Astrocyte (in vitro differentiated cells and primary cell): ENCODE results near the gene YPEL3. TPM values are rescaled to one million over a fixed set of nuclear protein-coding genes. Genes with fewer than 3 reads are reported as not detected.

Experiments used
- DNase-seq: peaks from one replicate; pipeline ENCODE4 v3.0.0-alpha.2; 2010; ENCODE audit warnings: low read depth
- FAIRE-seq: peaks from 2 replicates; lab custom pipeline; 2011; peaks lifted over from hg19 to GRCh38; lab: Jason Lieb, UNC
- H2AFZ ChIP-seq: 2 replicates; pipeline ENCODE4 v1.6.0; 2012; ENCODE audit warnings: low read depth, low read length, inconsistent platforms
- H3K27ac ChIP-seq: 2 replicates; pipeline ENCODE4 v1.5.1; 2011; ENCODE audit warnings: low read depth, low read length, inconsistent platforms
- H3K27me3 ChIP-seq: 2 replicates; pipeline ENCODE4 v1.6.0; 2011; ENCODE audit warnings: low read length, inconsistent platforms; ENCODE audit not compliant: insufficient read depth
- H3K36me3 ChIP-seq: 2 replicates; pipeline ENCODE4 v1.5.1; 2011; ENCODE audit warnings: low read length, inconsistent platforms; ENCODE audit not compliant: insufficient read depth
- H3K4me1 ChIP-seq: 2 replicates; pipeline ENCODE4 v1.5.1; 2011; ENCODE audit warnings: low read length, inconsistent platforms; ENCODE audit not compliant: insufficient read depth
- H3K4me2 ChIP-seq: 2 replicates; pipeline ENCODE4 v1.6.0; 2012; ENCODE audit warnings: low read length, inconsistent platforms
- H3K4me3 ChIP-seq: 2 replicates; pipeline ENCODE4 v1.5.1; 2011; ENCODE audit warnings: low read depth, mild to moderate bottlenecking, low read length, inconsistent platforms; ENCODE audit not compliant: insufficient read depth
- H3K79me2 ChIP-seq: 2 replicates; pipeline ENCODE4 v1.6.0; 2012; ENCODE audit warnings: mild to moderate bottlenecking, low read length, inconsistent platforms; ENCODE audit not compliant: insufficient read depth
- H3K9ac ChIP-seq: 2 replicates; pipeline ENCODE4 v1.6.0; 2012; ENCODE audit warnings: mild to moderate bottlenecking, low read length, inconsistent platforms
- H3K9me3 ChIP-seq: 2 replicates; pipeline ENCODE4 v1.5.1; 2012; ENCODE audit warnings: low read depth, mild to moderate bottlenecking, low read length, inconsistent platforms; ENCODE audit not compliant: insufficient read depth
- H4K20me1 ChIP-seq: 2 replicates; pipeline ENCODE4 v1.6.0; 2012; ENCODE audit warnings: low read length, inconsistent platforms; ENCODE audit not compliant: insufficient read depth
- H3K27ac Mint-ChIP-seq: one replicate; pipeline ENCODE4 v1.8.0; 2021; ENCODE audit warnings: mild to moderate bottlenecking, mixed read lengths; ENCODE audit not compliant: unreplicated experiment
- H3K27me3 Mint-ChIP-seq: one replicate; pipeline ENCODE4 v1.8.0; 2021; ENCODE audit warnings: low read depth, mixed read lengths; ENCODE audit not compliant: unreplicated experiment
- H3K36me3 Mint-ChIP-seq: one replicate; pipeline ENCODE4 v1.8.0; 2021; ENCODE audit warnings: low read depth, mixed read lengths; ENCODE audit not compliant: unreplicated experiment
- H3K4me1 Mint-ChIP-seq: one replicate; pipeline ENCODE4 v1.8.0; 2021; ENCODE audit warnings: low read depth, mixed read lengths; ENCODE audit not compliant: unreplicated experiment
- H3K4me3 Mint-ChIP-seq: one replicate; pipeline ENCODE4 v1.8.0; 2021; ENCODE audit warnings: mild to moderate bottlenecking, moderate library complexity, mixed read lengths; ENCODE audit not compliant: unreplicated experiment
- H3K9me3 Mint-ChIP-seq: one replicate; pipeline ENCODE4 v1.8.0; 2021; ENCODE audit warnings: mild to moderate bottlenecking, mixed read lengths; ENCODE audit not compliant: unreplicated experiment
- CTCF ChIP-seq: IDR thresholded peaks from 2 replicates; pipeline ENCODE4 v1.5.1; 2011; ENCODE audit warnings: low read depth, mild to moderate bottlenecking, inconsistent platforms, low read length, moderate library complexity; ENCODE audit not compliant: insufficient read depth
- EZH2 ChIP-seq: IDR thresholded peaks from 2 replicates; pipeline ENCODE4 v1.6.1; 2012; ENCODE audit warnings: mild to moderate bottlenecking, low read length, inconsistent platforms; ENCODE audit not compliant: insufficient read depth
- total RNA-seq: library from RNA; stranded (reverse); gene quantifications from 2 replicates; pipeline ENCODE4 v1.2.1, GENCODE V29; 2021

YPEL3 gene
- total RNA-seq, 1 donor from 2014 or later = 20.5 TPM

GRCh38 chr16:30054959-30055553 lies 41.0 kb downstream of the YPEL3 start:
- Histone ChIP-seq H3K36me3 (peaks cover 2% of the 10 kb centered on the region), H3K79me2 (peaks cover 6% of the 10 kb centered on the region), H3K27me3 (no peaks in the 10 kb centered on the region), H3K4me1 (peaks cover 19% of the 10 kb centered on the region), H2AFZ (no peak overlapping the region), H3K9ac (no peak overlapping the region), H3K4me2 (peak overlapping the region; percentile 100), H3K27ac (no peak overlapping the region), H4K20me1 (peaks cover 3% of the 10 kb centered on the region), H3K9me3 (no peaks in the 10 kb centered on the region), H3K4me3 (no peak overlapping the region)
- Mint-ChIP-seq H3K4me1 (peaks cover 14% of the 10 kb centered on the region), H3K9me3 (no peaks in the 10 kb centered on the region), H3K27me3 (no peaks in the 10 kb centered on the region), H3K4me3 (no peak overlapping the region), H3K36me3 (peaks cover 3% of the 10 kb centered on the region), H3K27ac (no peak overlapping the region)
- TF ChIP-seq EZH2 = no peak
- TF ChIP-seq CTCF = peak; percentile 30
- DNase-seq (no peak), FAIRE-seq (no peak)

- H3K4me1 Mint-ChIP-seq = peaks cover 14% of the 10 kb centered on the region
- peak overlapping the region; percentile 80 for H3K27ac Mint-ChIP-seq
- Histone ChIP-seq H3K4me2 (peak overlapping the region; percentile 100), H3K79me2 (peaks cover 6% of the 10 kb centered on the region), H3K36me3 (peaks cover 2% of the 10 kb centered on the region), H3K4me3 (peak overlapping the region; percentile 3), H3K27ac (no peak overlapping the region), H3K4me1 (peaks cover 19% of the 10 kb centered on the region), H3K9ac (no peak overlapping the region), H4K20me1 (peaks cover 3% of the 10 kb centered on the region), H3K27me3 (no peaks in the 10 kb centered on the region), H2AFZ (no peak overlapping the region), H3K9me3 (no peaks in the 10 kb centered on the region)
- FAIRE-seq (no peak), DNase-seq (no peak)
- H3K9me3 Mint-ChIP-seq = no peaks in the 10 kb centered on the region
- TF ChIP-seq EZH2 (no peak), CTCF (no peak)
- peak overlapping the region; percentile 62 for H3K4me3 Mint-ChIP-seq
- H3K36me3 Mint-ChIP-seq = peaks cover 3% of the 10 kb centered on the region
- H3K27me3 Mint-ChIP-seq = no peaks in the 10 kb centered on the region
Measured at GRCh38 chr16:30054451-30054850, 41.6 kb downstream of the YPEL3 start.

GRCh38 chr16:30053376-30054015 lies 42.5 kb downstream of the YPEL3 start:
- Histone ChIP-seq H3K79me2 (peaks cover 6% of the 10 kb centered on the region), H3K4me2 (peak overlapping the region; percentile 100), H3K36me3 (no peaks in the 10 kb centered on the region), H3K4me3 (peak overlapping the region; percentile 75), H3K27me3 (no peaks in the 10 kb centered on the region), H3K9ac (peak overlapping the region; percentile 85), H3K27ac (peak overlapping the region; percentile 78), H3K9me3 (no peaks in the 10 kb centered on the region), H2AFZ (peak overlapping the region; percentile 80), H3K4me1 (peaks cover 19% of the 10 kb centered on the region), H4K20me1 (peaks cover 3% of the 10 kb centered on the region)
- H3K27ac Mint-ChIP-seq = no peak overlapping the region
- H3K4me1 Mint-ChIP-seq = peaks cover 14% of the 10 kb centered on the region
- H3K36me3 Mint-ChIP-seq = peaks cover 3% of the 10 kb centered on the region
- TF ChIP-seq EZH2 (no peak), CTCF (no peak)
- H3K9me3 Mint-ChIP-seq = no peaks in the 10 kb centered on the region
- H3K27me3 Mint-ChIP-seq = no peaks in the 10 kb centered on the region
- no peak for FAIRE-seq
- peak; percentile 41 for DNase-seq
- peak overlapping the region; percentile 85 for H3K4me3 Mint-ChIP-seq
